AG04449 (cell line): Measurements from ENCODE around the gene ZFAND2A.

Source experiments
- CTCF ChIA-PET: fragments of 350-600 bp; formaldehyde crosslinking; extraction: SDS; loops from one replicate; lab custom pipeline; 2021; ENCODE audit warnings: antibody characterized with exemption; lab: Yijun Ruan, JAX
- POLR2A ChIA-PET: fragments of 400-600, 350-600 bp; formaldehyde crosslinking; extraction: SDS; loops from one replicate; lab custom pipeline; 2020; ENCODE audit warnings: antibody characterized with exemption, inconsistent platforms; lab: Yijun Ruan, JAX
- DNase-seq: peaks from one replicate; pipeline ENCODE4 v3.0.0-alpha.2; 2010; ENCODE audit warnings: low read depth, low spot score
- H3K4me3 ChIP-seq: 2 replicates; pipeline ENCODE4 v1.5.1; 2011; ENCODE audit warnings: low read depth, mild to moderate bottlenecking, control low read depth, low read length
- TF ChIP-seq, protein P1 (sequence below): IDR thresholded peaks from one replicate; pipeline ENCODE4 v1.5.1; 2011; ENCODE audit warnings: mild to moderate bottlenecking, moderate library complexity, low read length, control low read depth, inconsistent platforms; ENCODE audit not compliant: insufficient read depth; ENCODE audit errors: missing control alignments

The ZFAND2A gene

DNA sequence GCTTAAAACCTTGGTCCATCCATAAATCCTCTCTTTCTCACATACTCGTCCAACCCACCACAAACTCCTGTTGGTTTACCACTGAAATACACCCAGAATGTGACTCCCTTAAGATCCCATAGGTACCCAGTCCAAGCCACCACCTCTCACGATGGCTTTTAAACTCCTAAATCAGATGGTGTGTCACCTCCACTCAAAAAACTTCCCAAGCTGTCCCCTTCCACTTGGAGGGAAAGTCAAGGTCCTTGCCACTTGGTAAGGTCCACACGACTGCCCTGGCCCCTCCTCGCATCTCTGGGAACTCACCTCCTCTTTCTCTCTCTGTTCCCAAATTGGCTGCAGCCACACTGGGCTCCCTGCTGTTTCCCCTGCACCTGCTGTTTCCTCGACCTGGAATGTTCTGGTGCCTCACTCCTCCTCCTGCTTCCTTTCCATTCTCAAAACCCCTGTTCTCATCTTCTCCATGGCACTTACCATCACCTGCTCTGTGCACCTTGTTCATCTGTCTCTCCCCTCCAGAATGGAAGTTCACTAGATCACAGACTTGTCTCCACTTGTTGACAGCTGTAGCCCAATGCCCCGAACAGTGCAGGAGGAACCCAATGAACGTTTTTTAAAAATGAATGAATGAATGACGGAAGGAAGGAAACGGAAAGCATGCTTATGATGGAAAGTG lies 23.0 kb downstream of the ZFAND2A start:
- no peak for DNase-seq
- TF ChIP-seq, protein P1, sequence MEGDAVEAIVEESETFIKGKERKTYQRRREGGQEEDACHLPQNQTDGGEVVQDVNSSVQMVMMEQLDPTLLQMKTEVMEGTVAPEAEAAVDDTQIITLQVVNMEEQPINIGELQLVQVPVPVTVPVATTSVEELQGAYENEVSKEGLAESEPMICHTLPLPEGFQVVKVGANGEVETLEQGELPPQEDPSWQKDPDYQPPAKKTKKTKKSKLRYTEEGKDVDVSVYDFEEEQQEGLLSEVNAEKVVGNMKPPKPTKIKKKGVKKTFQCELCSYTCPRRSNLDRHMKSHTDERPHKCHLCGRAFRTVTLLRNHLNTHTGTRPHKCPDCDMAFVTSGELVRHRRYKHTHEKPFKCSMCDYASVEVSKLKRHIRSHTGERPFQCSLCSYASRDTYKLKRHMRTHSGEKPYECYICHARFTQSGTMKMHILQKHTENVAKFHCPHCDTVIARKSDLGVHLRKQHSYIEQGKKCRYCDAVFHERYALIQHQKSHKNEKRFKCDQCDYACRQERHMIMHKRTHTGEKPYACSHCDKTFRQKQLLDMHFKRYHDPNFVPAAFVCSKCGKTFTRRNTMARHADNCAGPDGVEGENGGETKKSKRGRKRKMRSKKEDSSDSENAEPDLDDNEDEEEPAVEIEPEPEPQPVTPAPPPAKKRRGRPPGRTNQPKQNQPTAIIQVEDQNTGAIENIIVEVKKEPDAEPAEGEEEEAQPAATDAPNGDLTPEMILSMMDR = no peak
- CTCF ChIA-PET = interaction anchor here (0.6 to 3.6 kb wide), 11 partner anchors 11 to 144 kb away, joined by 3 to 23 read pairs (median 3); no protein-coding TSS in a partner anchor
- POLR2A ChIA-PET = interaction anchor here (0.6 to 1.0 kb wide), 3 partner anchors 13 to 288 kb away, joined by 3 read pairs; no protein-coding TSS in a partner anchor
- H3K4me3 ChIP-seq = peak overlapping the region; percentile 85

DNA sequence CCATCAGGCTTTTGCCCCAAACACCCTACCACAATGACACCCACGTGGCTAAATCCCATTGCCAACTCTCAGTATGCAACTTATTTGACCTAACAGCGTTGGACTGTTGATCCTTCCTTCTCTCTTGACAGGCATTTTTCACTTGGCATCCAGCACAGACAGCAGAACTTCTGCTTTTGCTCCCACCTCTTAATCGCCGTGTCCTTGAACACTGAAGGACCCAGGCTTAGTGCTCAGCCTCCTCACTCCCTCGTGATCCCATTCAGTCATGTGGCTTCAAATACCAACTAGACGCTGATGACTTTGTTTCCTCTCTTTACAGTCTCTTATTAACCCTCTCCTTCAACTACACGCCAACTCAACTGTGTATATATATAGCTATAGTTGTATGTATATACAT lies 25.0 kb downstream of the ZFAND2A start:
- ChIA-PET POLR2A (no interaction called here), CTCF (no interaction called here)
- DNase-seq = no peak
- TF ChIP-seq, protein P1 = no peak
- no peak overlapping the region for H3K4me3 ChIP-seq

DNA sequence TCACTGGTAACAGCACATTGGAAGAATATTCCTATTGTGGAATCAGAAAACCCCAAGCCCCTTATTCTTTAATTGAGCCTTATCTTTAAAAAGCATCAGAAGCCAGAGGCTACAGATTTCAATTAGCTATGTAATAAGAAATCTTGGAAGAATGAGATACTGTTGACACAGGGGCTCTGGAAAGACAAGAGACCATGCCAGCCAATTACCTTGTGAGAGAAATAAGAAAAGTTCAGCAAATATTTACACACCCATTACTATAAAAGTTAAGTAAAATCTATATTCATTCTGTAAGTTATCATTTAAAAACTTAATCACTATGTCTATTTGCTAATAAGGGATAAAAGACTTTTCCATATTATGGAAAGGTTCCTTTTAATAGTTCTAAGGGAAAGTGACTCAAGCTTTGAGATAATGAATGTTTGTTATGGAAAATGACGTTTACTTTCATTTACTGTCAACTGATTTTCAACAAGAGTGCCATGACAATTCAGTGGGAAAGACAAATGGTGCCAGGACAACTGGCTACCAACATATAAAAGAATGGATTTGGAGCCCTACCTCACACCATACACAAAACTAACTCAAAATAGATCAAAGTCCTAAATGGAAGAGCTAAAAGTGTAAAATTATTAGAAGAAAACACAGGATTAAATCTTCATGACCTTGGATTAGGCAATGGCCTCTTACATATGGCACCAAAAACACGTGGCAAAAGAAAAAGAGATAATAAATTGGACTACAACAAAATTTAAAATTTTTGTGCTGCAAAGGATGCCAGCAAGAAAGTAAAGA lies 28.3 kb downstream of the ZFAND2A start:
- H3K4me3 ChIP-seq = no peak overlapping the region
- ChIA-PET POLR2A (no interaction called here), CTCF (interaction anchor here (0.9 to 1.4 kb wide), 2 partner anchors 8 to 10 kb away, joined by 3 read pairs; no protein-coding TSS in a partner anchor)
- DNase-seq = no peak
- TF ChIP-seq, protein P1 = no peak

DNA sequence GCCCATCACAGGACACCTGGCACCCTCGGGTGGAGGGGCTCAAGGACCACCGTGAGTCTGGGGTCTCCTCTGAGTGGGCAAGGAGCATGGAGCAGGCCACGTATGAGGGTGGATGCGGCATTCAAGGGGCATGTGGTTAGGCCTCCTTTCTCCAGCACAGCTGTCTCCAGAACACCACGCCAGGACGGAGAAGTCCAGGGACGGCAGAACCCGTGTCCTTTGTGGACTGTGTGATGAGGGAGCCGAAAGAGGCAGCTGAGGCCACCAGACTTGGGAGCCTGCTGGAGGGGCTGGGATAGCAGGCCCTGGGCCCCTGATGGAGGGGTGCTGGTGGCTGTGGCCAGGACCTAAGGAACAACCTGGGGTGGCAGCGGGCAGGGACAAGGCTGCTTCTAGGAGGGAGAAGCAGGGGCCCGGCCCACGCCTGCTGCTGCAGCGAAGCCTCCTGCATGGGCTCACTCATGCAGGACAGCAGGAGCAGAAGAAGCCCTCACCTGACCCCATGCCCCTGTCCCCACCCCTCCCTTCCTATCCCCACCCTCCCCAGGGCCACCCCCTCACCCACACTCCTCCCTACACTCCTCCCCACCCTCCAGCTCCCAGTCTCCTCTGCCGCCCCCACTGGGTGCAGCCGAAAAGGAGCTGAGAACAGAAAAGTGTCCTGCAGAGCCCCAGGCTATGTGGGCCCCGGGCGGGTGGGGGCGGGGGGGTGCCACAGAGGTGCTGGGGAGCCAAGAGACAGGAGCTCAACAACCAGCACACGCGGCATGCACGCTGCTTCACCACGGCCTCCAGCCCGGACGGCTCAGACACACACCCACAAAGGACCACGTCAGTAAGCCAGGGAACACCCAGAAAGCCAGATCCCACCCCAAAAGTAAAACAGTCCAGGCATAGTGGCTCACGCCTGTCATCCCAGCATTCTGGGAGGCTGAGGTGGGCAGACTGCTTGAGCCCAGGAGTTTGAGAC lies 29.7 kb downstream of the ZFAND2A start:
- no peak for DNase-seq
- TF ChIP-seq, protein P1 = no peak
- CTCF ChIA-PET = interaction anchor here (1.1 kb wide), 1 partner anchor 44 kb away, joined by 4 read pairs; no protein-coding TSS in a partner anchor
- POLR2A ChIA-PET = no interaction called here
- H3K4me3 ChIP-seq = no peak overlapping the region

DNA sequence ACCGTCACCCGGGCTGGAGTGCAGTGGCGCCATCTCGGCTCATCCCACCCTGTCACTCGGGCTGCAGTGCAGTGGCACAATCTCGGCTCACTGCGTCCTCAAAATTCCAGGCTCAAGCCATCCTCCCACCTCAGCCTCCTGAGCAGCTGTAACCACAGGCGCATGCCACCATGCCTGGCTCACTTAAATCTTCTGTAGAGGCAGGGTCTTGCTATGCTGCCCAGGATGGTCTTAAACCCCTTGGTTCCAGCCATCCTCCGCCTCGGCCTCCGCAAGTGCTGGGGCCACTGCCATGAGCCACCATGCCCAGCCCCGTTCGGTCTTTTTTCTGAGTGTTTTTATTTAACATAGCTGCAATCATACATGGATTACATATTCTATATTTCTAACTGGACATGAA lies 30.6 kb downstream of the ZFAND2A start:
- ChIA-PET POLR2A (no interaction called here), CTCF (interaction anchor here (1.1 kb wide), 1 partner anchor 44 kb away, joined by 4 read pairs; no protein-coding TSS in a partner anchor)
- no peak overlapping the region for H3K4me3 ChIP-seq
- TF ChIP-seq, protein P1 = no peak
- DNase-seq = no peak
